Tibial nerve (tissue), 4 donors: ENCODE data around the gene TAF10. TPM values are rescaled to one million over a fixed set of nuclear protein-coding genes. Genes with fewer than 3 reads are reported as not detected.
A peak's percentile ranks its signal among the peaks of the same experiment; 100 is the strongest.

Experiments
- DNase-seq, 2 donors: peaks; one replicate each; pipeline ENCODE4 v3.0.0-alpha.2; 2019; ENCODE audit warnings: low spot score in 2 of 2
- H3K27ac ChIP-seq, 4 donors: fragments of 200-600 bp; sonication (generic) in 3 of 4; one replicate each; pipeline ENCODE4 v1.5.1; 2017 to 2019; ENCODE audit warnings: mild to moderate bottlenecking in 1 of 4
- H3K27me3 ChIP-seq, 2 donors: fragments of 200-600 bp; sonication (generic) in 1 of 2; one replicate each; pipeline versions ENCODE4 v1.5.1 to v1.6.0; 2017 to 2019
- H3K36me3 ChIP-seq, 3 donors: fragments of 200-600 bp; sonication (generic); one replicate each; pipeline ENCODE4 v1.5.1; 2018 to 2019
- H3K4me1 ChIP-seq, 4 donors: fragments of 200-600 bp; sonication (generic) in 3 of 4; one replicate each; pipeline ENCODE4 v1.5.1; 2017 to 2019
- H3K4me3 ChIP-seq, 4 donors: fragments of 200-600 bp; sonication (generic) in 3 of 4; one replicate each; pipeline ENCODE4 v1.5.1; 2017 to 2019; ENCODE audit warnings: mild to moderate bottlenecking in 1 of 4, moderate library complexity in 1 of 4
- H3K9me3 ChIP-seq, 4 donors: fragments of 200-600 bp; sonication (generic) in 3 of 4; one replicate each; pipeline ENCODE4 v1.5.1; 2017 to 2019
- CTCF ChIP-seq, 5 experiments: fragments of 200-600 bp in 3 of 5; fragments of 450-650 bp in 2 of 5; sonication (generic) in 3 of 5; IDR thresholded peaks; one replicate each; pipeline ENCODE4 v1.5.1; 2016 to 2019; ENCODE audit warnings: antibody characterized with exemption in 5 of 5, mild to moderate bottlenecking in 3 of 5, moderate library complexity in 2 of 5
- EP300 ChIP-seq, 2 donors: sonication (generic); formaldehyde crosslinking; IDR thresholded peaks; one replicate each; pipeline ENCODE4 v1.6.1; 2017; ENCODE audit warnings: antibody characterized with exemption in 2 of 2, mild to moderate bottlenecking in 1 of 2
- POLR2A ChIP-seq, 2 donors: fragments of 450-650 bp; IDR thresholded peaks; one replicate each; pipeline ENCODE4 v1.6.1; 2017; ENCODE audit warnings: antibody characterized with exemption in 2 of 2, mild to moderate bottlenecking in 2 of 2, moderate library complexity in 2 of 2
- WGBS, 2 donors: methylation state at CpG; one replicate each; pipeline ENCODE4 v1.1.5; 2018; 5-methylcytosine and 5-hydroxymethylcytosine counted together
- total RNA-seq, 4 donors: library from RNA; depleted of rRNA; stranded (reverse); fragments of >200 nt; gene quantifications; one replicate each; pipeline ENCODE4 v1.1.0, GENCODE V29; 2016

Gene TAF10
- total RNA-seq, 4 donors from 2014 or later, result 148 to 235 (median 155) TPM

GRCh38 chr11:6611963-6612212 lies 128 bp downstream of the TAF10 start:
- peak overlapping the region; percentile 93 to 100 (median 96) for H3K27ac ChIP-seq
- H3K4me1 ChIP-seq, result peaks cover 0 to 57% (median 21%) of the 10 kb centered on the region in 4 donors
- H3K4me3 ChIP-seq, result peak overlapping the region; percentile 51 to 93 (median 79)
- no peaks in the 10 kb centered on the region for H3K9me3 ChIP-seq
- no peak for TF ChIP-seq CTCF (IDR thresholded peaks at IDR 0.05)
- no peak for TF ChIP-seq POLR2A (IDR thresholded peaks at IDR 0.05)
- TF ChIP-seq EP300 (IDR thresholded peaks at IDR 0.05), result no peak
- H3K27me3 ChIP-seq, result no peaks in the 10 kb centered on the region
- DNase-seq, result no peak
- 0% methylated on average over 23 of the region's 36 CpGs; no CpG with 5 or more reads in 1 of the 2 donors for WGBS, 2 donors
- peaks cover 7 to 72% (median 32%) of the 10 kb centered on the region in 3 donors for H3K36me3 ChIP-seq

- Histone ChIP-seq H3K36me3 (peaks cover 7 to 67% (median 32%) of the 10 kb centered on the region in 3 donors), H3K4me1 (peaks cover 0 to 63% (median 26%) of the 10 kb centered on the region in 4 donors)
Measured at GRCh38 chr11:6611092-6611962, 689 bp downstream of the TAF10 start.

GRCh38 chr11:6610591-6610990 lies 1.4 kb downstream of the TAF10 start:
- Histone ChIP-seq H3K27ac (peak overlapping the region in 2 of 4 donors; percentile 98 to 100), H3K4me1 (peaks cover 0 to 70% (median 33%) of the 10 kb centered on the region in 4 donors), H3K36me3 (peaks cover 7 to 59% (median 32%) of the 10 kb centered on the region in 3 donors), H3K9me3 (no peaks in the 10 kb centered on the region), H3K27me3 (no peaks in the 10 kb centered on the region), H3K4me3 (peak overlapping the region in 1 of 4 donors; percentile 78)
- DNase-seq, result no peak
- TF ChIP-seq CTCF (IDR thresholded peaks at IDR 0.05) (no peak), POLR2A (IDR thresholded peaks at IDR 0.05) (no peak), EP300 (IDR thresholded peaks at IDR 0.05) (no peak)
- 84 to 86% methylated on average over 6 of the region's 6 CpGs for WGBS, 2 donors

More at GRCh38 chr11:6611092-6611962, 689 bp downstream of the TAF10 start:
- WGBS, 2 donors, result 15 to 16% methylated on average over 29 to 31 of the region's 39 CpGs
- TF ChIP-seq POLR2A (IDR thresholded peaks at IDR 0.05) (no peak), EP300 (IDR thresholded peaks at IDR 0.05) (no peak), CTCF (IDR thresholded peaks at IDR 0.05) (no peak)
- Histone ChIP-seq H3K4me3 (peak overlapping the region; percentile 51 to 93 (median 79)), H3K27ac (peak overlapping the region; percentile 93 to 100 (median 96)), H3K9me3 (no peaks in the 10 kb centered on the region), H3K27me3 (no peaks in the 10 kb centered on the region)
- DNase-seq, result no peak

GRCh38 chr11:6609502-6610015 lies 2.5 kb downstream of the TAF10 start:
- H3K27ac ChIP-seq, result peak overlapping the region in 2 of 4 donors; percentile 97 to 99
- peaks cover 0 to 80% (median 43%) of the 10 kb centered on the region in 4 donors for H3K4me1 ChIP-seq
- peaks cover 7 to 49% (median 22%) of the 10 kb centered on the region in 3 donors for H3K36me3 ChIP-seq
- no peaks in the 10 kb centered on the region for H3K27me3 ChIP-seq
- WGBS, 2 donors, result 56 to 63% methylated on average over 8 of the region's 8 CpGs
- DNase-seq, result no peak
- H3K9me3 ChIP-seq, result no peaks in the 10 kb centered on the region
- H3K4me3 ChIP-seq, result no peak overlapping the region
- no peak for TF ChIP-seq POLR2A (IDR thresholded peaks at IDR 0.05)
- TF ChIP-seq CTCF (IDR thresholded peaks at IDR 0.05), result no peak
- no peak for TF ChIP-seq EP300 (IDR thresholded peaks at IDR 0.05)
